HEK293 (cell line): ENCODE results near the gene LAMC2.

ENCODE experiments used
- CTCF ChIP-seq: fragments of 450-650 bp; formaldehyde crosslinking; IDR thresholded peaks from 2 replicates; pipeline ENCODE4 v1.5.1; 2016; ENCODE audit warnings: missing biosample characterization, missing genetic modification characterization
- TRIM28 ChIP-seq: IDR thresholded peaks from 2 replicates; pipeline ENCODE4 v1.6.1; 2011; ENCODE audit warnings: low read length, control low read depth, borderline replicate concordance
- ZNF10 ChIP-seq: fragments of 450-650 bp; formaldehyde crosslinking; IDR thresholded peaks from 2 replicates; pipeline ENCODE4 v1.5.1; 2017; ENCODE audit warnings: missing biosample characterization, missing genetic modification characterization
- ZNF133 ChIP-seq: fragments of 450-650 bp; formaldehyde crosslinking; IDR thresholded peaks from 2 replicates; pipeline ENCODE4 v1.5.1; 2016; ENCODE audit warnings: missing biosample characterization, missing genetic modification characterization
- ZNF311 ChIP-seq: fragments of 450-650 bp; formaldehyde crosslinking; IDR thresholded peaks from 2 replicates; pipeline ENCODE4 v1.5.1; 2017; ENCODE audit warnings: missing biosample characterization, missing genetic modification characterization, borderline replicate concordance
- ZNF747 ChIP-seq: fragments of 450-650 bp; formaldehyde crosslinking; IDR thresholded peaks from 2 replicates; pipeline ENCODE4 v1.5.1; 2016; ENCODE audit warnings: missing biosample characterization, missing genetic modification characterization

GRCh38 chr1:183233113-183233512 lies 47.0 kb downstream of the LAMC2 start:
- TF ChIP-seq ZNF747 (tag by site-specific recombination) (no peak), CTCF (tag by site-specific recombination) (no peak), ZNF311 (tag by site-specific recombination) (no peak), ZNF10 (tag by site-specific recombination) (no peak), TRIM28 (no peak), ZNF133 (tag by site-specific recombination) (no peak)
